GM19351 (cell line): Measurements from ENCODE around the gene TTC39C.

ENCODE experiments used
- ATAC-seq: cut with Tn5 transposase; IDR thresholded peaks from one replicate; pipeline ENCODE4 v1.9.1; 2021; ENCODE audit warnings: mild to moderate bottlenecking, moderate library complexity; ENCODE audit not compliant: unreplicated experiment

Gene TTC39C

DNA sequence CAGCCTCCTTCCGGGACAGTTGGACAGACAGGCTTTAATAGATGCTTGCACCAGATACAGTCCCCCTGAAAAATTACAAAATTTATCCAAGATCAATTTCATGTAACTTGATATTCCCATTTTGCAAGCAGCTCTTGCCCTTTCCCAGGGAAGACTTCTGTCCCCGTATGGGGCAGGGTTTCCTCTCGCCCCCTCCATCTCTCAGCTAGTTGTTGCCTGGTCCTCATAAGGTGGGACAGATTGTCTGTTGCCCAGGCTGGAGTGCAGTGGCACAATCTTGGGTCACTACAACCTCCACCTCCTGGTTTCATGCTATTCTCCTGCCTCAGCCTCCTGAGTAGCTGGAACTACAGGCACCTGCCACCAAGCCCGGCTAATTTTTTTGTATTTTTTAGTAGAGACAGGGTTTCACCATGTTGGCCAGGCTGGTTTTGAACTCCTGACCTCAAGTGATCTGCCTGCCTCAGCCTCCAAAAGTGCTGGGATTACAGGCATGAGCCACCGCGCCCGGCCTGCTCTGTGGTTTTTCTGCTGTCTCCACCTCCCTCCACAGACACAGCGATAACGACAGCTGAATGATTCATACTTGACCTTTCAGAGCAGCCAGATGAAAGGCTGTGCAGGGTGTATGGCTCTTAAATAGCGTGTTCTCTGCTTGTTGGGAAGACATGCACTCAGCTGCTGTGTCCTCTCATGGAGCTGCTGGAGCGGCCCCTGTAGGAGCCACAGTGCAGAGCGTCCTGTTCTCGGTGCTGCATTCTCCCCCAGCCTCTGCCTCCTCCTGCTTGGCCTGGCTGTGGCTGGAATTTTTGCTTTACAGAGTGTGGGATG lies 61.4 kb downstream of the TTC39C start:
- peak; percentile 98 for ATAC-seq

DNA sequence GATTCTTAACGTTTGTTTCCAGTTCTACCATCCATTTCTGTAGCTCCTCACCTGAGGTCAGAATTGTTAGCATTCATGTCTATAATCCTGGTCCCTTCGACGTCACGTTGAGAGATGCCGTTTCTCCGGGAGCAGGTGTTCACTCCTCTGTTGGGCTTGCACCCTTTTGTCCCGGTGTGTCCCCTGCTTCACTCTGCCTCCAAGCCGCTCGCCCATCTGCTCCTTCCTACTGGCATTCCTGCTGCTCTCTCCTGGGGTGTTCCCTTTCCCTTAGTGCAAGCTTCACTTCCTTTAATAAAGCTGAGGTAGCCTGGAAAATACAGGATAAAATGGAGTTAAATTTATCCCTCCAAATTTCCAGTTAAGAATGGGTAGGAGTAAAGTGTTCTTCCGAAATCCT lies 62.4 kb downstream of the TTC39C start:
- no peak for ATAC-seq

DNA sequence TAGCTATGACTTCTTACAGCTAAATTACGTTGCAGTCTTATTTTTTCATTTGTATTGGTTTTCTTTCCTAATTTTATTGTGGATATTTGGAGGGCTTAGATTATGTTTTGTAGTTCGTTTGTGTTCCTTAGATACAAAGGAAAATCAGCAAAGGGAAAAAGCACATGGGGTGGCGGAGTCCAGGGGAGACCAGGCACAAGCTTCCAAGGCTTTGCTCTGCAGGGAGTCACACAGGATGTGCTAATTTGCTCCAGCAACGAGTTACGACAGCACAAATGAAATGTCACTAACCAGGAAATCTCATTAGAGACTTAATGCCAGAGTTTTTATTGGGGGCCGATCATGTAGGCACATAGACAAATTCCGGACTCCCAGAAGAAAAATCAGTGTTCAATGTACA lies 63.8 kb downstream of the TTC39C start:
- no peak for ATAC-seq

DNA sequence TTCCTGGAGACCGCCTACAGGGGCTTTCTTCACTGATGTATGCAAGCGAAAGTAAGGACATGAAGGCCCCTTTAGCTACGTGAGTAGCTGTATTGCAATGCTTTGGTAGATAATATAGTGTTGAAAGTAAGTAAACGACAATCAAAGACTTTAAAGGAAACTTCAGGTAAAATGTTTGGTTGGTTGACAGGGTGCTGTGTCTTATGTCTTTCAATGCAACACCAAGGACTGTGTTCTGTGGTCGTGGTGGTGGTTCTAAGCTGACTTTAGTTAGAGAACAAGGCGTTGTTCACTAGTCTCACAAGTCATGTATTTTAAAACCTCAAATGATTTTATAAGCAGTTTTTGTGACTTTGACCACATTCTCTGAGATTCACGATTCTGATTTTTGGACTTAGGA lies 66.3 kb downstream of the TTC39C start:
- no peak for ATAC-seq

DNA sequence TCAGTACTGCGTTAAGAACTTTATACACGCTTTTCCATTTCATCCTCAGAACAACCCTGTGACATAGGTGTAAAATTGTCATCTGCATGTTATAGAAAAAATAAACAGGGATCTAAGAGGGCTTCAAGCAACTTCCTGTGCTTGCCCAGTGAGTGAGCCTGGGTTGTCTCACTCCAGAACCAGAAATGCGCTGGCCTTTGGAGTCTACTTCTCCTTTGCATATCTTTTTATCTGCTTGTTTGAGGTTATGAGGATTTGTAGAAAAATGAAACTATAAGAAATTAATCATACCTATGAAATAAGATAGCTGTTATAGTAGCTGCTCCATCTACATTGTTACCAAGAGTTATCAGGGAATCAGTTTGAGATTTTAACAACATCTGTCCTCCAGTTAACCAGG lies 69.0 kb downstream of the TTC39C start:
- no peak for ATAC-seq

DNA sequence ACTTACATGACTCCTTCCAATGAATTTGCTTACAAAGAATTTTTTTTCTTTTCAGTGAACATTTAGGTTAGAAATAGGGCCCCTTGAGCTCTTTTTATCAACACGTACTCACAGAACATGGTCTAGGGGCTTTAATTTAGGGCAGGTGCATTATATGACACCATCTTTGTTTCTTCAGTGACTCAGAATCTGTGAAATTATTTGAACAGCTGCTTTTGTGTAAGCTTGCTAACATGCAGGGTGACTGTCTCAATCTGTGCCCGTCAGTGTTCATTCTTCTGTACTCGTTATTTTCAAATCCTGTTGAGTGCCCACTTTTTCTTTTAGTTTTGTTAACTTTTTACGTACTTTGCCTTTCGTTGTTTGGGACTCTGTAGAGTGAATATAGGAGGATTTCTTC lies 71.5 kb downstream of the TTC39C start:
- ATAC-seq = no peak

DNA sequence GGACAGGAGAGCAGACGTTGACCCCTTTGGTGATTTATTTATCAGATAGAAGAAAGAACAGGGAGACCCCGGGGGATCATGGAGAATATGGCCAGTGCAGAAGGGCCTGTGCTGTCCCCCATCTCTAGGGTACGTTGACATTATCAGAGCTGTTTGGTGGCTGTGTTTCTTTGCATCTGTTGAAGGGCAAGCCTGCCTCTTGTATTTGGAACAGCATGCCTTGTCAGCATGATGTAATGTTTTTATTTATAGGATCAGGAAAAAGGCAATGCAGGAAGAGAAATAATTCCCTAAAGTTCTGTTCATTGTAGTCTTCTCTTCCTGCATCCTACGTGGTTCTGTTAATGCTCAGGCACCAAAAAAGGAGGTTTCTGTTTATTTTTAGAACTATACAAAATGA lies 74.5 kb downstream of the TTC39C start:
- no peak for ATAC-seq

DNA sequence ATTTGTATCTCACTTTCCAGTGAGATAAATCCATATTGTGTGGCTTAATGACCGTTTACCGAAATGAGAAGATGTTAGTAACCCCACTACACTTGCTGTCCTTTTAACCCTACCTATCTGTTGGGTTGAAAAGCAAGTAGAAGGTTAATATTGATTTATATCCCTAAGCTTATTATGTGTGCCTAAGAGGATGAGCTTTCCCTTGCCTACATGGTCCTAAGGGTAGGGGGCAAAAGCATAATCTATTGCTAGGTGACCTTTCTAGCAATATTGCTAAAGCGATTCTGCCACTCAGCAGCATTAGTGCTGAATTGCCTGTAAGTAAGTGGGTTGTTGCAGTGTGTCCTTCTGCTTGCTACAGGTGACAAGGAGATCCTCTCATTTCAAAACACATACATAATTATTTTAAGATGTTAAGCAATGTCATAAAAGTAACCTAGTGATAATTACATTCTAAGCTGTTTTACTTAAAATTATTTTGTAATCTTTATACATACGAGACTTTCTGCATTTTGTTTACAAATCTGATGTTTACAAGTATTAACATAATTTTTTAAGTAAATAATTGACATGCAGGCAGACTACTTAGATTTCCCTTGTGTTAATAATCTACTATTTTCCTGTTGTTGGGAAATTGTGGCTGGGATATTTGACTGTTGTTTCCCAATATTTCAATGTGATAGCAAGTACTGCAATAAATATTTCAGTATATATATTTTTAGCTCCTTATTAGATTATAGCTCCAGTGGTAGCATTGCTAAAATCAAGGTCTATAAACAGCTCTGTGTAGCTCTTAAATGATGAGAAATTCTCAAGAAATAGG lies 75.2 kb downstream of the TTC39C start:
- ATAC-seq = no peak

DNA sequence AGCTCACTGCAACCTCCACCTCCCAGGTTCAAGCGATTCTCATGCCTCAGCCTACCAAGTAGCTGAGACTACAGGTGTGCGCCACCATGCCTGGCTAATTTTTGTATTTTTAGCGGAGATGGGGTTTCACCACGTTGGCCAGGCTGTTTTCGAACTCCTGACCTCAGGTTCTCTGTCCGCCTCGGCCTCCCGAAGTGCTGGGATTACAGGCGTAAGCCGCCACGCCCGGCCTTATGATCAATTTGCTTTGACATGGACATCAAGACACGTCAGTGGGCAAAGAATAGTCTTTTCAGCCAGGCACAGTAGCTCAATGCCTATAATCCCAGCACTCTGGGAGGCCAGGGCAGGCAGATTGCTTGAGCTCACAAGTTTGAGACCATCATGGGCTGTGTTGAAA lies 76.3 kb downstream of the TTC39C start:
- no peak for ATAC-seq

DNA sequence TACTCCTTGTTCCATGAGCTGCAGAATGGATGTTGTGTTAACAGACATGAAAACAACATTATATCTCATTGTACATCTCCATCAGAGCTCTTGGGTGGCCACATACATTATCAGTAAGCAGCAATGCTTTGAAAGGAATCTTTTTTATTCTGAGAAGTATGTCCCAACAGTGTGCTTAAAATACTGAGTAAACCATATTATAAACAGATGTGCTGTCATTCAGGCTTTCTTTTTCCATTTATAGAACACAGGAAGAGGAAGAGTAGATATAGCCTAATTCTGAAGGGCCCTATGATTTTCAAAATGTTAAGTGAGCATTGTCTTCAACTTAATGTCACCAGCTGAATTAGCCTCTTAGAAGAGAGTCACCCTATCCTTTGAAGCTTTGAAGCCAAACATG lies 80.0 kb downstream of the TTC39C start:
- ATAC-seq = no peak

DNA sequence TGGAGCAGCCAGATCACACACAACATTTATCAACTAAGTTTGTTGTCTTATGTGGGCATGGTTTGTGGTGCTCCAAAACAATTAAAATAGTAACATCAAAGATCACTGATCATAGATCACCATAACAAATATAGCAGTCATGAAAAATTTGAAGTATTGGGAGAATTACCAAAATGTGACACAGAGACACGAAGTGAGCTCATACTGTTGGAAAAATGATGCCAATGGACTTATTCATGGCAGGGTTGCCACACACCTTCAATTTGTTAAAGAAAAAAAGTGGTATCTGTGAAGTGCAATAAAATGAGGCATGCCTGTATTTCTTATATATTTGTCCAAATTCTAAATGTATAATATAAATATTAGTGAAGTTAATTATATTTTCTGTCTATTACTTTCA lies 81.4 kb downstream of the TTC39C start:
- no peak for ATAC-seq

DNA sequence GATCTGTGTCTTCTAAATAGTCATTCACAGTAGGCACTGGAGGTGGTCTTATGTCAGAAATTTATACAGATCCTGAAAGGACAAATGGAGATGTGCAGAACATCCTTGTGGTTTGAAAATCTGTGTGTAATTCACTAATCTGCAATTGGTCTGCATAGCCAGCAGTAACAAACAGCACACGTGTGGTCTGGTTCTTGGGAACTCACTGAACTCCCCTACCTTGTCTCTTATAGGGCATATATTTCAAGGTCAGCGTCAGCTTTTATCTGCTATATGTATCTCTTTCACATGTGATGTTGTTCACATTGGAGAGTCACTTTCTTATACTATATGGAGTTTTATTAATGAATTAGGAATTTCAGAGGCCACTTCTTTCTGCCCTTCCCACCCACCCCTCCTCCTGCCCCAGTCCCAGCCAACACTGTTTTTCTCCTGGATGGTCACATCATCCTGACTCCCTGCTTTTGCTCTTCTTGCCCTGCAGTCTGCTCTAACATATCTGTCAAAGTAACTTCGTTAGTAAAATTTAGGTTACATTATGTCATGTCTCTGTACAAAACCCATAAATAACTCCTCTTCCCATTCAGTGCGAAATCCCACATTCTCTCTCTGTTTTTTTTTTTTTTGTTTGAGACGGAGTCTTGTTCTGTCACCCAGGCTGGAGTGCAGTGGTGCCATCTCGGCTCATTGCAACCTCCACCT lies 88.9 kb downstream of the TTC39C start:
- no peak for ATAC-seq

DNA sequence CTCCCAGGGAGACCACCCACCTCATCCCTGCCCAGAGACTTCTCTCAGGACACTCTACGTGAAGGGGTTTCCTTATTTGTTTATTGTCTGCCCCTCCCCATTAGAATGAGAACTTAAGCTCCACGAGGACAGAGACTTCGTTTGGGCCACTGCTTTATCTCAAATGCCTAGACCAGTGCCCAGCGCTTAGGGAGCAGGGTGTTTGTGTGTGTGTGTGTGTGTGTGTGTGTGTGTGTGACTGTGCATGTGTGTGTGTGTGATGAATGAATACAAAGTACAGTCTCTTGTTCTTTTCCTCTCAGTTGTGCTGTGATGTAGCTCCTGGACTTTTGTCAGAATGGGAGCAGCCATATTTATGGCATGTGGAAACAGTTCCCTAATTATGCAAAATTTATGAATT lies 89.9 kb downstream of the TTC39C start:
- ATAC-seq = no peak

DNA sequence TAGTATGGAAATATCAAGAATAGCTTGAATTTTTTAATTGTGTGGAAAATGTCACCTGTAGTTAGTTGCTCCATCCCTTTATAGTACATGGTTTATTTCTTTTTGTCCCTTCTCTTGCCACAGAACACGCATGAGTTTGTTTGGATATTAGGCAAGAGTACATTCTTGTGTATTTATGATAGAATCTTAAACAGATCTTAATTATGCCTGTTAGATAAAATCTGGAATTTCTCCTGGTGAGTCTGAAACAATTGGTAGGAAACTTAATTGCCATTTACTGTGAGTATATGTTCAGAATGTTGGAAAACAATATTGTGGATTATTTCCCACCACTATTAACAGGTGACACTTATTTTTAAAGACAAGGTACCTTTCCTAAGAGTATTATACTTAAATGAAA lies 94.1 kb downstream of the TTC39C start:
- no peak for ATAC-seq

DNA sequence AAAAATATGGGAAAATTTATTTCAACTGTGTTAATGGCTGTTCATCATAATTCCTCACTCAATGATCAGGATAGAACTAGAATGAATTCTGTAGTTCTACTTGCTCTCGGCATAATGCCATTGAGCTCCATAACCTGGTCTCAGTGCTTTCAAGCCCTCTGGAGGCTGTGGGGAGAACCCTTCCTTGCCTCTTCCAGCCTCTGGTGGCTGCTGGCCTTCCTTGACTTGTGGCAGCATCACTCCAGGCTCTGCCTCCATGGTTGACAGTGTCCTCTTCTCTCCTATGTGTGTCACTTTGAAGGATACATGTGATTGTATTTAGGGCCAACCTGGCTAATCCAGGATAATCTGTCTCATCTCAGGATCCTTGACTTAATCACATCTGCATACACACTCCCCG lies 97.4 kb downstream of the TTC39C start:
- no peak for ATAC-seq

DNA sequence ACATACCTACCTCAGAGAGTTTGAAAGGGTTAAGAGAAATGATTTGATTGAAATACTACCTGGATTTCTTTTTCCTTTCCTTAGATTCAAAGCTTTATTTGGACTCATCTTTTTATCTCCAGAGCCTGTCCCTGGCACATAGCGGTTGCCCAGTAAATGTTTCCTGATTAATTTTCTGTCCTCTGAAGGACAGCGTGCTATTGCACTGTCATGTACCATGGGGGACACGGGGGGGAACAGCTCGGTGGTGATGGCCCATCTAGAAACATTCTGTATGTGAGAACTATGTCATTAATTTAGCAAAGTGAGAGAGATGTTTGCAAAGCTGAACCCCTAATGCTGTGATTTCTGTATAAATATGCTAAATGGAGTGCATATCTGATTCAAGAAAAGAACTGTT lies 97.9 kb downstream of the TTC39C start:
- no peak for ATAC-seq

DNA sequence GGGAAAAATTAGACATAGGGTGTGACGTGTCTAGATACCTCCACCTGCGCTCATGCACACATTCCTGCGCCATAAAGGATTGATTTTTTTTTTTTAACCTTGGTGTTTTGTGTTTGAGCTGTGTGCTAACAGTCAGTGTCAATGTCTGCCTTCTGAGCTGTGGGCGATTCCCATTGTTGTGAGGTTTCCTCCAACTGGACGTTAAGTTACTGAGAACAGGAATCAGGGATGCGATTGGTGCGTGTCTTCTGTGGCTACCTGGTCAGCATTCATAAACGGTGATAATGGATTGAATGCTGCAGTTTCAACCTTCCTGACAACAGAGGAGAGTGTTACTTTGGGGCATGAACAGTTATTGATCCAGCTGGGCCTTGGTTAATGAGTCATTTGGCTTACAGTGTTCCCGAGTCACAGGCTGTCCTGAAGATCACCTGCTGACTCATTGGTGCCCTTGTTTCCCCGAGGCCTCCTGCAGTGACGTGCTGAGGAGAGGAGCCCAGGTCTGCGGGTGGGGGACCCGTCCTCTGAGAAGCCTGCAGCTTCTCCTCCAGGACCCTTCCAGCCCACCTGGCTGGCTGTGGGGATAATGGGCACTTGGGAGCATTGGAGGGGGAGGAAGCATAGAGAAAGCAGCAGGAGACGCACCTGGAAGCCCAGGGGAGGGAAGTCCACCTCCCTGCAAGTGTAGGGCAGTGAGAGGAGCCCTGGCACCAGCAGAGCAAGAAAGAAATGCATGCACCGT lies 98.5 kb downstream of the TTC39C start:
- no peak for ATAC-seq

DNA sequence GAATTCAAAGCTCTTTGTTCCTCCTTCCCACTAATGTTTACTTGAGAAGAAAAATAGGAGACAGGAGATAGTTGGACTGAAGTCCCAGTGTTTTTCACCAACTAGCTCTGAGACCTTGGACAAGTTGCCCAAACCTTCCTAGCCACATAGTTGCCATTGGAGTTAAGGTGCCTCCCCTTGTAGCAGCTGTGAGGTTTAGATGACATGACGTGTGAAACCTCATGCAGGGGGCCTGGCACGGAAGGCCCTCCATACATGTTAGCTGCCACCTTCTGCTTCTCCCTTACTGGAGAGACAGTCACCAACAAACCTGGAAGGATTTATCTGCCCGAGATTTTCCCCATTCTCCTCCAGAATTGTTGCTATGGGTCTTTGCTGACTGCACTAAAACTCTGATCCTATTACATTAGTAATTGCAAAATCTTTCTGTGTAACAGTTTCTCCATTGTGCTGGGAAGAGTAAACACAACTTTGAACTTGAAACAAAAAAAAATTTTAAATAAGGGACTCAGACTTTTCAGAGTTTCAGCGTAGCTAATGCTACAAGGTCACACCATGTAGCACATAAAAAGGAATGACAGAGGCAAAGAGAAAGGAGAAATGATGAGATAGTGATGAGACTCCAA lies 100.5 kb downstream of the TTC39C start:
- no peak for ATAC-seq

DNA sequence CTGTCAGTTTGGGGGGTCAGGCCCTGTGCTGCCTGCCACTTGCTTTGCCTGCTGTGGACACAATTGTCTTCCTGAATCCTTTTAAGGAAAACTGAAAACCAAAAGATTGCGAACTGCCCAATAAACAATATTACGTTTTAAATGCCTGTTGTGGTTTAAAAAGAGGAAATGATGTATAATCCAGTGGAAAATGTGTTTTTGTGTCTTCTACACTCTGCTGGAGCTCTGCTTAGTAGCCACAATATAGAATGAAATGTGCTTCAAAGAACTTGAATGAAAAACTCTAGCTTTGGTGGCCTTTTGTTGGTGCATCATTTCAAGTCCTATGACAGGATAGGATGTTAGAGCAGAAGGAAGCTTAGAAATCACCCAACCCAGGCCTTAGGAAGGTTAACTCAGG lies 101.1 kb downstream of the TTC39C start:
- no peak for ATAC-seq

DNA sequence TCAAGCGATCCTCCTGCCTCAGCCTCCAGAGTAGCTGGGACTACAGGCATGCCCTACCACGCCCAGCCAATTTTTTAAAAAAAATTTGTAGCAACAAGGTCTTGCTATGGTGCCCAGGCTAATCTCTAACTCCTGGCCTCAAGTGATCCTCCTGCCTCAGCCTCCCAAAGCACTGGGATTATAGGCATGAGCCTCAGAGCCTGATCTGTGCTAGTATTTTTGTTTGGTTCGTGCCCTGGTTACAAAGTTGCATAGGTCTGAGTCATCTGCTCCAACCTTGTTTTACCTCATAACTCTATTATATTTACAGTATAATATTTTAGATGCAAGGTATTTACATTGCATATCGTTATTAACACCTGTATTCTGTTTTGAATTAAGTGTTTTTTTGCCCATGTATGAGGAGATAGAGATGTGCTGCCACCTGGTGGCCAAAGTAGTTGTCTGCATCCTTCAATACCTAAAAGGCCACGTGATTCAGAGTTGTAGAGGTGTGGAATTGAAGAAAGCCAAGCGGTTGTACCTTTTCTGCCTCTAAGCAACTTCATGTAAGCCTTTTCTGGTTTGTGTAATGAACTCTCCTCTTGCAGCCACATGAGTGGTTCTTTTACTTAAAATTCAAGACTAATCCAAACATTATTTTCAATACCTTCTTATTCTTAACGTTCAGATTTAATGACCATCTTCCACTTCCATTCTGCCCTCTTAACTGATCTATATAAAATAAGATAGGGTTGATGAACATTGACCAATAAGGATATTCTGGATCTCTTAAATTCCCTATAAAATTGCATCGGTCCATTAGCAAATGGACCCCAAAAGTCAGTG lies 104.4 kb downstream of the TTC39C start:
- ATAC-seq = peak; percentile 84
